ENCODE measurements around the gene TRMT112. TPM values are rescaled to one million over a fixed set of nuclear protein-coding genes. Genes with fewer than 3 reads are reported as not detected.

Gene TRMT112
- total and polyA plus RNA-seq, 2 of the 8 experiments (the other 6 are each of a cell fraction or from before 2014, with no cell fraction given): 300 to 650 TPM

GRCh38 chr11:64339754-64340408 lies 22.5 kb upstream of the TRMT112 start, which contains the start of gene CCDC88B:
CCDC88B (plus strand) TSS chr11:64340204; CDS start chr11:64340267, 63 bp downstream.
- Histone ChIP-seq H3K56ac (replicated peaks; ENCODE audit: insufficient read length, low read depth, low read length) (peak within 1 kb of the TSS; percentile 65), H3K4ac (replicated peaks; ENCODE audit: insufficient read length, low read depth, low read length) (no peak within 1 kb of the TSS), H3K9me3 (ENCODE audit: insufficient read depth in 2 of 2, low read depth in 1 of 2, low read length in 1 of 2) (no peaks in the 10 kb centered on the region), H2AK5ac (ENCODE audit: low read depth, low read length) (no peak within 1 kb of the TSS), H3K14ac (ENCODE audit: insufficient read length) (no peak within 1 kb of the TSS), H3K23me2 (ENCODE audit: low read depth, low read length) (peaks cover 11% of the 10 kb centered on the region; the same call in 1 of the 2 replicates), H3K27ac (ENCODE audit: low read depth, low read length) (no peak within 1 kb of the TSS), H2AFZ (ENCODE audit: low read length) (peak within 1 kb of the TSS; percentile 91; the same call in 1 of the 2 replicates), H3K18ac (ENCODE audit: extremely low read depth, low read length) (peak within 1 kb of the TSS; percentile 55), H2BK12ac (ENCODE audit: low read depth, low read length) (no peak within 1 kb of the TSS), H4K20me1 (replicated peaks in 1 of 2; ENCODE audit: control insufficient read depth in 1 of 2, insufficient read depth in 2 of 2, low read length in 2 of 2) (no peaks in the 10 kb centered on the region), H3K4me3 (ENCODE audit: extremely low read depth in 1 of 4, insufficient read depth in 2 of 4, low read depth in 3 of 4, low read length in 4 of 4) (peak within 1 kb of the TSS; percentile 54 to 69 (median 62)), H2BK120ac (replicated peaks; ENCODE audit: low read depth, low read length) (no peak within 1 kb of the TSS), H3K23ac (ENCODE audit: insufficient read length) (no peak within 1 kb of the TSS), H4K91ac (replicated peaks; ENCODE audit: insufficient read length, low read length) (no peak within 1 kb of the TSS), H3K79me2 (ENCODE audit: control insufficient read depth in 1 of 2, insufficient read depth in 2 of 2, low read length in 2 of 2) (no peaks in the 10 kb centered on the region), H4K5ac (ENCODE audit: insufficient read length, low read depth, low read length) (no peak within 1 kb of the TSS), H2BK5ac (ENCODE audit: low read depth, low read length) (0 out of 2 replicates have a peak within 1 kb of the TSS, but pooled peaks have one; percentile 46), H2BK20ac (ENCODE audit: low read length) (no peak within 1 kb of the TSS), H3K27me3 (replicated peaks in 1 of 4; ENCODE audit: control insufficient read depth in 3 of 4, extremely low read depth in 1 of 4, insufficient read depth in 3 of 4, low read length in 3 of 4) (peaks cover 0 to 2% (median 0%) of the 10 kb centered on the region in 4 experiments; a peak in 1 of 7 replicates), H3K79me1 (ENCODE audit: low read depth, low read length) (no peaks in the 10 kb centered on the region), H3K9ac (replicated peaks in 1 of 4; ENCODE audit: extremely low read depth in 1 of 4, low read depth in 3 of 4, low read length in 3 of 4) (no peak within 1 kb of the TSS), H3K36me3 (ENCODE audit: control insufficient read depth in 2 of 4, insufficient read depth in 4 of 4, low read length in 3 of 4) (no peaks in the 10 kb centered on the region), H3K4me2 (ENCODE audit: insufficient read depth in 1 of 2, low read depth in 2 of 2, low read length in 2 of 2) (peak within 1 kb of the TSS; percentile 71 to 88), H2BK15ac (ENCODE audit: low read length) (peak within 1 kb of the TSS; percentile 98), H4K8ac (ENCODE audit: extremely low read depth, insufficient read depth, low read length) (no peak within 1 kb of the TSS; the same call in 1 of the 2 replicates), H3K4me1 (replicated peaks in 1 of 4; ENCODE audit: control insufficient read depth in 3 of 4, insufficient read depth in 4 of 4, low read length in 3 of 4) (peaks cover 0 to 23% (median 17%) of the 10 kb centered on the region in 4 experiments; a peak in 6 of 7 replicates)
- ChIA-PET CTCF (ENCODE audit: partially characterized antibody) (interaction anchor here (1.5 to 37.6 kb wide), 5 partner anchors 3 to 134 kb away, joined by 3 to 614 read pairs (median 409); partner anchors contain the start of genes CATSPERZ, CCDC88B, ESRRA and FERMT3), POLR2A (ENCODE audit: partially characterized antibody) (interaction anchor here (0.6 to 2.5 kb wide), 5 partner anchors 9 to 96 kb away, joined by 3 to 15 read pairs (median 4); partner anchors contain the start of genes PRDX5 and TRMT112)
- FAIRE-seq: no peak
- TF ChIP-seq NRF1 (IDR thresholded peaks at IDR 0.05; ENCODE audit: low read depth, low read length) (no peak), KDM1A (IDR thresholded peaks at IDR 0.05; ENCODE audit: borderline replicate concordance, low read length) (no peak), SIX5 (IDR thresholded peaks at IDR 0.05; ENCODE audit: low read depth, low read length) (no peak), RXRA (IDR thresholded peaks at IDR 0.05; ENCODE audit: insufficient read depth, low read depth, low read length) (no peak), SAP30 (IDR thresholded peaks at IDR 0.05; ENCODE audit: insufficient read depth, insufficient replicate concordance, low read length) (no peak), ZNF274 (IDR thresholded peaks at IDR 0.05; ENCODE audit: borderline replicate concordance, extremely low read depth, low read length) (no peak), ATF3 (IDR thresholded peaks at IDR 0.05; ENCODE audit: insufficient read depth, low read depth, low read length) (no peak), NANOG (IDR thresholded peaks at IDR 0.05; ENCODE audit: insufficient read depth, low read depth, low read length, poor library complexity, severe bottlenecking) (no peak), SP2 (IDR thresholded peaks at IDR 0.05; ENCODE audit: low read length) (no peak)
- DNase-seq (ENCODE audit: low read depth in 1 of 2, low spot score in 2 of 2): no peak
- WGBS, 2 experiments (ENCODE audit: extremely low coverage in 1 of 2, insufficient coverage in 1 of 2, insufficient read length in 1 of 2, insufficient replicate concordance in 2 of 2, low coverage in 1 of 2, low lambda C conversion rate in 2 of 2, missing lambda C conversion rate in 1 of 2): 80% methylated on average over 13 of the region's 16 CpGs; no CpG with 5 or more reads in 1 of the 2 experiments
